Panc1 (cell line): ENCODE results near the gene GABRD. TPM values are rescaled to one million over a fixed set of nuclear protein-coding genes. Genes with fewer than 3 reads are reported as not detected.
A peak's percentile ranks its signal among the peaks of the same experiment; 100 is the strongest.

ENCODE experiments used
- ATAC-seq: fragments of 200-7000 bp; cut with Tn5 transposase; 2 replicates; pipeline ENCODE4 v1.9.1; 2020; ENCODE audit warnings: mild to moderate bottlenecking, moderate library complexity
- BruUV-seq: library from RNA; stranded (reverse); fragments of 400-500 nt; replicated peaks from 2 replicates; lab custom pipeline; 2021; lab: Mats Ljungman, UMichigan
- CTCF ChIA-PET: fragments of 300-600 bp; sonication (Branson Sonifier 250); formaldehyde crosslinking; loops from one replicate; lab custom pipeline; 2022; ENCODE audit warnings: antibody characterized with exemption; lab: Charles Lee
- POLR2A ChIA-PET: fragments of 300-600 bp; sonication (Branson Sonifier 250); formaldehyde crosslinking; loops from one replicate; lab custom pipeline; 2022; ENCODE audit warnings: antibody characterized with exemption; lab: Charles Lee
- DNase-seq: peaks from one replicate; pipeline ENCODE4 v3.0.0-alpha.2; 2010; ENCODE audit warnings: low read depth, low spot score
- H3K27ac ChIP-seq: 2 replicates; pipeline ENCODE4 v1.5.1; 2011; ENCODE audit warnings: mild to moderate bottlenecking, low read length, inconsistent platforms
- H3K27me3 ChIP-seq: fragments of 200-500 bp; sonication (Bioruptor generic); 2 replicates; pipeline ENCODE4 v1.6.0; 2014; ENCODE audit warnings: low read length, inconsistent platforms; ENCODE audit not compliant: control insufficient read depth, insufficient read depth
- H3K36me3 ChIP-seq: fragments of 200-500 bp; sonication (Bioruptor generic); 2 replicates; pipeline ENCODE4 v1.5.1; 2014; ENCODE audit warnings: inconsistent platforms, mild to moderate bottlenecking, low read length, moderate library complexity; ENCODE audit not compliant: control insufficient read depth, insufficient read depth
- H3K4me1 ChIP-seq: 2 replicates; pipeline ENCODE4 v1.5.1; 2011; ENCODE audit warnings: inconsistent platforms, mild to moderate bottlenecking, low read length, moderate library complexity; ENCODE audit not compliant: control insufficient read depth, insufficient read depth
- H3K4me3 ChIP-seq, 2 experiments: 2 replicates each; pipeline ENCODE4 v1.5.1; 2011 to 2012; ENCODE audit warnings: low read depth in 2 of 2, low read length in 2 of 2, mild to moderate bottlenecking in 2 of 2, inconsistent platforms in 1 of 2, moderate library complexity in 1 of 2
- H3K9me3 ChIP-seq: fragments of 200-500 bp; sonication (Bioruptor generic); 2 replicates; pipeline ENCODE4 v1.5.1; 2014; ENCODE audit warnings: low read depth, mild to moderate bottlenecking, inconsistent platforms, low read length, moderate library complexity; ENCODE audit not compliant: control insufficient read depth, insufficient read depth
- POLR2AphosphoS5 ChIP-seq: IDR thresholded peaks from 2 replicates; pipeline ENCODE4 v1.6.1; 2012; ENCODE audit warnings: mild to moderate bottlenecking, low read depth, low read length, moderate library complexity
- REST ChIP-seq, 2 experiments: IDR thresholded peaks; 2 replicates each; pipeline ENCODE4 v1.6.1; 2011 to 2012; ENCODE audit warnings: low read depth in 2 of 2, control low read depth in 1 of 2, low read length in 1 of 2, mild to moderate bottlenecking in 1 of 2, moderate library complexity in 1 of 2; ENCODE audit not compliant: insufficient read depth in 1 of 2
- SIN3A ChIP-seq: IDR thresholded peaks from 2 replicates; pipeline ENCODE4 v1.6.1; 2012; ENCODE audit warnings: low read depth, mild to moderate bottlenecking, low read length, moderate library complexity, borderline replicate concordance; ENCODE audit not compliant: insufficient read depth
- TCF7L2 ChIP-seq: IDR thresholded peaks from 2 replicates; pipeline ENCODE4 v1.6.1; 2011; ENCODE audit warnings: mild to moderate bottlenecking, low read depth, low read length, inconsistent platforms
- in situ Hi-C: cut with HindIII; loops from 2 replicates; pipeline ENCODE4 v1.10.0; 2016; ENCODE audit warnings: low sequenced_read_pairs, low pct_unique_long_range_greater_than_20kb
- intact Hi-C: fragments of 100-400 bp; cut with micrococcal nuclease; formaldehyde crosslinking; loops from one replicate; pipeline ENCODE4 v1.10.0; 2022; ENCODE audit not compliant: unreplicated experiment
- total RNA-seq: library from RNA; stranded (reverse); gene quantifications from one replicate; pipeline ENCODE4 v1.2.1, GENCODE V29; 2021; ENCODE audit not compliant: unreplicated experiment
- TF ChIP-seq, protein P1 (sequence below): fragments of 450-650 bp; IDR thresholded peaks from 2 replicates; pipeline ENCODE4 v1.5.1; 2017; ENCODE audit warnings: mild to moderate bottlenecking

Gene GABRD
- total RNA-seq, 1 experiment from 2014 or later, result 3.0 TPM

GRCh38 chr1:2046174-2046917 lies 27.2 kb downstream of the GABRD start:
- DNase-seq (no peak), ATAC-seq (peak; percentile 64)
- intact Hi-C loops, result loop anchor here (5.0 kb wide), 1 partner anchor 104 kb away; no protein-coding TSS in a partner anchor
- TF ChIP-seq REST (IDR thresholded peaks at IDR 0.05; ENCODE audit: insufficient read depth in 1 of 2, low read depth in 2 of 2, low read length in 1 of 2), result 0 out of 4 replicates have a peak, but pooled peaks of 1 of the 2 experiments have one; percentile 30
- TF ChIP-seq POLR2AphosphoS5, result no peak
- no peak for TF ChIP-seq TCF7L2
- TF ChIP-seq, protein P1, sequence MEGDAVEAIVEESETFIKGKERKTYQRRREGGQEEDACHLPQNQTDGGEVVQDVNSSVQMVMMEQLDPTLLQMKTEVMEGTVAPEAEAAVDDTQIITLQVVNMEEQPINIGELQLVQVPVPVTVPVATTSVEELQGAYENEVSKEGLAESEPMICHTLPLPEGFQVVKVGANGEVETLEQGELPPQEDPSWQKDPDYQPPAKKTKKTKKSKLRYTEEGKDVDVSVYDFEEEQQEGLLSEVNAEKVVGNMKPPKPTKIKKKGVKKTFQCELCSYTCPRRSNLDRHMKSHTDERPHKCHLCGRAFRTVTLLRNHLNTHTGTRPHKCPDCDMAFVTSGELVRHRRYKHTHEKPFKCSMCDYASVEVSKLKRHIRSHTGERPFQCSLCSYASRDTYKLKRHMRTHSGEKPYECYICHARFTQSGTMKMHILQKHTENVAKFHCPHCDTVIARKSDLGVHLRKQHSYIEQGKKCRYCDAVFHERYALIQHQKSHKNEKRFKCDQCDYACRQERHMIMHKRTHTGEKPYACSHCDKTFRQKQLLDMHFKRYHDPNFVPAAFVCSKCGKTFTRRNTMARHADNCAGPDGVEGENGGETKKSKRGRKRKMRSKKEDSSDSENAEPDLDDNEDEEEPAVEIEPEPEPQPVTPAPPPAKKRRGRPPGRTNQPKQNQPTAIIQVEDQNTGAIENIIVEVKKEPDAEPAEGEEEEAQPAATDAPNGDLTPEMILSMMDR, result peak; percentile 96
- no peak for TF ChIP-seq SIN3A
- ChIA-PET CTCF (interaction anchor here (0.7 to 1.4 kb wide), 4 partner anchors 14 to 102 kb away, joined by 3 to 6 read pairs (median 4); no protein-coding TSS in a partner anchor), POLR2A (no interaction called here)
- Histone ChIP-seq H3K27ac (no peak overlapping the region), H3K36me3 (no peaks in the 10 kb centered on the region; the same call in 1 of the 2 replicates), H3K27me3 (no peaks in the 10 kb centered on the region), H3K4me3 (no peak overlapping the region), H3K4me1 (peaks cover 4% of the 10 kb centered on the region), H3K9me3 (no peaks in the 10 kb centered on the region)
- no TSS peak for BruUV-seq
- in situ Hi-C loops, result no loop called here

- no peaks in the 10 kb centered on the region; the same call in 1 of the 2 replicates for H3K36me3 ChIP-seq
- H3K4me1 ChIP-seq, result peaks cover 4% of the 10 kb centered on the region
- no peaks in the 10 kb centered on the region for H3K27me3 ChIP-seq
- H3K9me3 ChIP-seq, result no peaks in the 10 kb centered on the region
- ATAC-seq (no peak), DNase-seq (no peak)
- no peak overlapping the region for H3K27ac ChIP-seq
- intact Hi-C loops (loop anchor here (5.0 kb wide), 1 partner anchor 105 kb away; no protein-coding TSS in a partner anchor), in situ Hi-C loops (no loop called here)
- TF ChIP-seq, protein P1, result no peak
- no peak for TF ChIP-seq TCF7L2
- TF ChIP-seq REST (IDR thresholded peaks at IDR 0.05; ENCODE audit: insufficient read depth in 1 of 2, low read depth in 2 of 2, low read length in 1 of 2), result no peak
- TF ChIP-seq POLR2AphosphoS5, result no peak
- TF ChIP-seq SIN3A, result no peak
- BruUV-seq, result no TSS peak
- POLR2A ChIA-PET, result no interaction called here
- CTCF ChIA-PET, result interaction anchor here (0.7 to 1.4 kb wide), 3 partner anchors 15 to 86 kb away, joined by 3 to 6 read pairs (median 3); no protein-coding TSS in a partner anchor
- no peak overlapping the region for H3K4me3 ChIP-seq
Measured at GRCh38 chr1:2046953-2047748, 28.0 kb downstream of the GABRD start.
